ENCODE results near the gene CD274.
"Not testable (repeated sequence)": the region's sequence is repeated elsewhere in the genome, so short reads cannot be mapped to it uniquely, and the experiment has no call there.

Gene CD274

DNA sequence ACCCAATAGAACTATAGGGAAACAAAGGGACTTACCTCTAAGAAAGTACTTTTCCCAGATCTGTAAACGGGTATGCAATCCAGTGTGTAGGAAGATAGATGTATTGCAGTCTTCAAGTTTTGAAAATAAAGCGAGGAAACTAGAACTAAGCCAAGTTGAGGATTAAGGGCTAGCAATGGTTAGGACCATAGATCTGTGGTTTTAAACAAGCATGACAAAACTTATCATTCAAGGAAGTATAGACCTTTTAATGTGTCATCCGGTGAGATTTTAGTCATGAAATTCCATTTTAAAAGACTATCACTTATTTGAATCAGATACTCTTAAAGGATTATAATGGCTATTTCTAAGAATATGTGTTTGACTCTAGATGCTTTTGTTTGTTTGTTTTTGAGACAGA lies 20.5 kb downstream of the CD274 start:
- Histone ChIP-seq H3K36me3 (ENCODE audit: insufficient read depth, low read length) (no peaks in the 10 kb centered on the region), H3F3A (ENCODE audit: insufficient read depth, low read length) (no peaks in the 10 kb centered on the region), H3K9me2 (ENCODE audit: low read depth, low read length) (no peaks in the 10 kb centered on the region), H3K4me3 (ENCODE audit: low read depth, low read length, poor library complexity, severe bottlenecking) (no peak overlapping the region), H3K79me2 (ENCODE audit: insufficient read depth, low read length) (no peaks in the 10 kb centered on the region), H4K20me1 (ENCODE audit: insufficient read depth, low read length) (no peaks in the 10 kb centered on the region), H3K4me2 (ENCODE audit: low read length) (no peak overlapping the region), H3K9ac (ENCODE audit: low read length) (no peak overlapping the region), H3K27me3 (ENCODE audit: insufficient read depth, low read length) (no peaks in the 10 kb centered on the region), H3K9me3 (ENCODE audit: low read length) (no peaks in the 10 kb centered on the region), H3K4me1 (ENCODE audit: insufficient read depth, low read length, severe bottlenecking) (no peaks in the 10 kb centered on the region), H3K27ac (ENCODE audit: low read depth, low read length, poor library complexity, severe bottlenecking) (no peak overlapping the region), H2AFZ (ENCODE audit: low read length) (no peak overlapping the region)
- TF ChIP-seq, protein P1, sequence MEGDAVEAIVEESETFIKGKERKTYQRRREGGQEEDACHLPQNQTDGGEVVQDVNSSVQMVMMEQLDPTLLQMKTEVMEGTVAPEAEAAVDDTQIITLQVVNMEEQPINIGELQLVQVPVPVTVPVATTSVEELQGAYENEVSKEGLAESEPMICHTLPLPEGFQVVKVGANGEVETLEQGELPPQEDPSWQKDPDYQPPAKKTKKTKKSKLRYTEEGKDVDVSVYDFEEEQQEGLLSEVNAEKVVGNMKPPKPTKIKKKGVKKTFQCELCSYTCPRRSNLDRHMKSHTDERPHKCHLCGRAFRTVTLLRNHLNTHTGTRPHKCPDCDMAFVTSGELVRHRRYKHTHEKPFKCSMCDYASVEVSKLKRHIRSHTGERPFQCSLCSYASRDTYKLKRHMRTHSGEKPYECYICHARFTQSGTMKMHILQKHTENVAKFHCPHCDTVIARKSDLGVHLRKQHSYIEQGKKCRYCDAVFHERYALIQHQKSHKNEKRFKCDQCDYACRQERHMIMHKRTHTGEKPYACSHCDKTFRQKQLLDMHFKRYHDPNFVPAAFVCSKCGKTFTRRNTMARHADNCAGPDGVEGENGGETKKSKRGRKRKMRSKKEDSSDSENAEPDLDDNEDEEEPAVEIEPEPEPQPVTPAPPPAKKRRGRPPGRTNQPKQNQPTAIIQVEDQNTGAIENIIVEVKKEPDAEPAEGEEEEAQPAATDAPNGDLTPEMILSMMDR (IDR thresholded peaks at IDR 0.05; ENCODE audit: low read length) = no peak
- no peak for TF ChIP-seq EZH2 (IDR thresholded peaks at IDR 0.05; ENCODE audit: borderline replicate concordance, low read length)

DNA sequence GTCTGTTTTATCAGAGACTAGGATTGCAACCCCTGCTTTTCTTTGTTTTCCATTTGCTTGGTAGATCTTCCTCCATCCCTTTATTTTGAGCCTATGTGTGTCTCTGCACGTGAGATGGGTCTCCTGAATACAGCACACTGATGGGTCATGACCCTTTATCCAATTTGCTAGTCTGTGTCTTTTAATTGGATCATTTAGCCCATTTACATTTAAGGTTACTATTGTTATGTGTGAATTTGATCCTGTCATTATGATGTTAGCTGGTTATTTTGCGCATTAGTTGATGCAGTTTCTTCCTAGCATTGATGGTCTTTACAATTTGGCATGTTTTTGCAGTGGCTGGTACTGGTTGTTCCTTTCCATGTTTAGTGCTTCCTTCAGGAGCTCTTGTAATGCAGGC lies 25.3 kb downstream of the CD274 start:
- H3K9me2 ChIP-seq (ENCODE audit: low read depth, low read length); H2AFZ ChIP-seq (ENCODE audit: low read length); H3K9me3 ChIP-seq (ENCODE audit: low read length); H4K20me1 ChIP-seq (ENCODE audit: insufficient read depth, low read length); H3K27ac ChIP-seq (ENCODE audit: low read depth, low read length, poor library complexity, severe bottlenecking); H3K27me3 ChIP-seq (ENCODE audit: insufficient read depth, low read length); H3K9ac ChIP-seq (ENCODE audit: low read length); H3K4me3 ChIP-seq (ENCODE audit: low read depth, low read length, poor library complexity, severe bottlenecking); H3K79me2 ChIP-seq (ENCODE audit: insufficient read depth, low read length); H3K4me2 ChIP-seq (ENCODE audit: low read length); H3F3A ChIP-seq (ENCODE audit: insufficient read depth, low read length); H3K36me3 ChIP-seq (ENCODE audit: insufficient read depth, low read length); H3K4me1 ChIP-seq (ENCODE audit: insufficient read depth, low read length, severe bottlenecking): not testable (repeated sequence)

DNA sequence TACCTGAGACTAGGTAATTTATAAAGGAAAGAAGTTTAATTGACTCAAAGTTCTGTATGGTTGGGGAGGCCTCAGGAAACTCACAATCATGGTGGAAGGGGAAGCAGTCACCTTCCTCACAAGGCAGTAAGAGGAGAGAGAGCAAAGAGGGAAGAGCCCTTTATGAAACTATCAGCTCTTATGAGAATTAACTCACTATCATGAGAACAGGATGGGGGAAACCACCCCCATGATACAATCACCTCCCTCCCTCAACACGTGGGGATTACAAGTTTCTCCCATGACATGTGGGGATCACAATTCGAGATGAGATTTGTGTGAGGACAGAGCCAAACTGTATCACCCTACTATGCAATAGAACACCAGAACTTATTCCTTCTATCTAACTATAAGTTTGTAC lies 27.9 kb downstream of the CD274 start:
- H3K27me3 ChIP-seq (ENCODE audit: insufficient read depth, low read length) = no peaks in the 10 kb centered on the region
- TF ChIP-seq, protein P1 (IDR thresholded peaks at IDR 0.05; ENCODE audit: low read length) = no peak
- TF ChIP-seq EZH2 (IDR thresholded peaks at IDR 0.05; ENCODE audit: borderline replicate concordance, low read length) = no peak
- no peaks in the 10 kb centered on the region for H4K20me1 ChIP-seq (ENCODE audit: insufficient read depth, low read length)

DNA sequence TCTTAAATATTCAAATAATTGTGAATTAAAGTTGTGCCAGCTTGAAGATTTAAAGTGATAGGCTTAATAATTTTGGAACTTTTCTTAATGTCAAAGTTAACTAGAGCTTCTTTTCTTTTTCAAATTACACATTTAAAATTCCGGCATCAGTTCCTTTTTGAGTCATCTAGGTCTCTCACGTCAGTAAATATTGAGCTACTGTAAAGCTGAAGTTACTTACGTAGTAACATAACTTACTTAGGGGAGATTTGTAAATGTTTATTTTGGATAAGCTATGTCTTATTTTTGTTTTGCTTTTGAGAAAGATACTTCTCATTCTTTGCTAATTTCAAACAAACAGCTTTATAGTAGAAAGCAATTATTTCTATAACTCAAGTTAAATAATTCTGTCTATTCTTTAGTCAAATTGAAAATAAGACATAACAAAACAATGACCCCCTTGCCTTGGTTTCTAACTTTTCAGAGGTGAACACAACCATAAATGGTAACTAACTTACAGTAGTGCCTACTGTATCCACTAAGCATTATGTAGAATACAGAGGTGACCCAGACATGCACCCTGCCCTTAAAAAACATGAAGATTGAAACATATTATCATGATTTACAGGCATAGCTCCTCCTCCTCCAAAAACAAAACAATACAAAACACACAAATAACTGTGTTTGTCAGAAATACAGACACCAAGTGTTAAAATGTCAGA lies 29.8 kb downstream of the CD274 start:
- Histone ChIP-seq H2AFZ (ENCODE audit: low read length) (no peak overlapping the region), H3K4me2 (ENCODE audit: low read length) (no peak overlapping the region), H3K4me3 (ENCODE audit: low read depth, low read length, poor library complexity, severe bottlenecking) (no peak overlapping the region), H3K27ac (ENCODE audit: low read depth, low read length, poor library complexity, severe bottlenecking) (no peak overlapping the region), H3K9me3 (ENCODE audit: low read length) (no peaks in the 10 kb centered on the region), H3K79me2 (ENCODE audit: insufficient read depth, low read length) (no peaks in the 10 kb centered on the region), H3K36me3 (ENCODE audit: insufficient read depth, low read length) (no peaks in the 10 kb centered on the region; the same call in 1 of the 2 replicates), H3F3A (ENCODE audit: insufficient read depth, low read length) (no peaks in the 10 kb centered on the region), H3K4me1 (ENCODE audit: insufficient read depth, low read length, severe bottlenecking) (no peaks in the 10 kb centered on the region), H3K9me2 (ENCODE audit: low read depth, low read length) (no peaks in the 10 kb centered on the region), H4K20me1 (ENCODE audit: insufficient read depth, low read length) (no peaks in the 10 kb centered on the region), H3K27me3 (ENCODE audit: insufficient read depth, low read length) (no peaks in the 10 kb centered on the region), H3K9ac (ENCODE audit: low read length) (no peak overlapping the region)
- no peak for TF ChIP-seq EZH2 (IDR thresholded peaks at IDR 0.05; ENCODE audit: borderline replicate concordance, low read length)
- TF ChIP-seq, protein P1 (IDR thresholded peaks at IDR 0.05; ENCODE audit: low read length) = no peak

More for the DNA sequence above, 27.9 kb downstream of the CD274 start:
- H3K9ac ChIP-seq (ENCODE audit: low read length) = no peak overlapping the region
- no peaks in the 10 kb centered on the region; the same call in 1 of the 2 replicates for H3K36me3 ChIP-seq (ENCODE audit: insufficient read depth, low read length)
- no peaks in the 10 kb centered on the region for H3K79me2 ChIP-seq (ENCODE audit: insufficient read depth, low read length)
- no peaks in the 10 kb centered on the region for H3K9me2 ChIP-seq (ENCODE audit: low read depth, low read length)
- no peak overlapping the region for H3K4me2 ChIP-seq (ENCODE audit: low read length)
- no peaks in the 10 kb centered on the region for H3K9me3 ChIP-seq (ENCODE audit: low read length)
- no peak overlapping the region for H3K27ac ChIP-seq (ENCODE audit: low read depth, low read length, poor library complexity, severe bottlenecking)
- no peaks in the 10 kb centered on the region for H3K4me1 ChIP-seq (ENCODE audit: insufficient read depth, low read length, severe bottlenecking)
- H3K4me3 ChIP-seq (ENCODE audit: low read depth, low read length, poor library complexity, severe bottlenecking) = no peak overlapping the region
- no peak overlapping the region for H2AFZ ChIP-seq (ENCODE audit: low read length)
- no peaks in the 10 kb centered on the region for H3F3A ChIP-seq (ENCODE audit: insufficient read depth, low read length)

Measured in OCI-LY1 (cell line).